T-helper 1 cell (primary cell): ENCODE data around the gene SORCS3.

Source experiments
- DNase-seq, 5 donors: peaks; one replicate each; pipeline ENCODE4 v3.0.0-alpha.2; 2012 to 2020

The SORCS3 gene

DNA sequence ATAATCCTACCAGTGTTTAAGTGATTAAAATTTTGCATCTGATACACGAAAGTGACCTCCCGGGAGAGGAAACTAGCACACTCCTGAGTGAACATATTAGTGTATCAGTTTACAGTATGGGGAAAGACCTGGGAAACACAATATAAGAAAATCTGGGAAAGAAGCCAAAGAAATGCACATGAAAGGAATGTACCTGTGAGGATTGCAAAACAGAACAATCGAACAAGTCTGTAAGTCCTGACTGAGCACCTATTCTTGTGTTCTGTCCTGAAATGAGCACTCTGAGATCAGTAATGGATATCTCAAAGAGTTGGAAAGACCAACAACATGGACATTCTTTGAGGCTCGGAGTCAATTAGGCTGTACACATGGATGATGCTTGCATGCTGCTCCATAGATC, 554.7 kb downstream of the SORCS3 start:
- DNase-seq: no peak

DNA sequence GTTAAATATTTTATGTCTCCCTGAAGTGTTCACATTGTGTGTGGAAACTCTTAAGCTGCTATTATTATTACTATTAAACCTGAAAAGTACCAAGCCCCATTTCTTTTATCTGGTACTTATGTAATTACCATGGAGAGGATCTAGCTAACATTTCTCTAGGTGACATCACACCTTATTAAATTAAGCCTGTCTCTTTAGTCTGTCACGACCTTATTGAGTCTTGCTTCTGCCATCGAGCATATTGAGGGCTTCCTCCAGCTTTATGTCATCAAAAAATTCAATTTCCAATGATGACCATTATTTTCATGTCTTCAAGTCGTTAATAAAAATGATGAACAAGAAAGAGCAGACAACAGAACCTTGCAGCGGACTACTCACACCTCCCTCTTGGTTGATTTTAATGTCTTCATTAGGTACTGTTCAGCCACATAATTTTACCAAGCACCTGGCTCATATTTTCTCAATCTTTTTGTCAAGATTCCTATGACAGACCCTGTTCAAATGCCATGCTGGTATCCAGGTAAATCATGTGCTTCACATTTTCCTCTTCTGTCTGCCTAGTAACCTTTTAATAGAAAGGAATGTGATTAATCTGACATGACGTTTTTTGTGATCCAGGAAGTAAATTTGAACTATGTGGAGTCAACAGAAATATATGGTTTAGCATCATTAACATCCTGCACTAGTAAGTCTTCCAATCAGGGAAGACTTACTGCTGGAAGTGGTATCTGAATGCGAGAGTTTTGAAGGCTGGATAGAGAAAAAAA, 556.7 kb downstream of the SORCS3 start:
- DNase-seq: no peak

DNA sequence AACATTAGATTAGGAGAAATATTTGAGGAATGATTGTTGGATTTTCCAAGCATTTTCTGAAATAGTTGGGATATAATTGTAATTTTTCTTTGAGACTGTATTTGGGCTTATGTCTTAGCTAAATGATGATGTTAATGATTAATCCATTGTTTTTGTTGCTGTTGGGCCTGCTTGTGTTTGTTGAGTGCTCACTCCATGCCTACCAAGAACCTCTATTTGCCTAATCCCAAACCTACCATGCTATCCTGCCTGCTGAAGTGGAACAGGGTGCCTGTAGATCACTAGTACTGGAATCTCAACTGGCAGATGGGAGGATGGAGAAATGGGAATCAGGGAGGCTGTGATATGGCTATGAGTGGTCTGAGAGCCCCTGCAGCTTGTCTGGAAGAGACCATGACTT, 565.5 kb downstream of the SORCS3 start:
- no peak for DNase-seq

DNA sequence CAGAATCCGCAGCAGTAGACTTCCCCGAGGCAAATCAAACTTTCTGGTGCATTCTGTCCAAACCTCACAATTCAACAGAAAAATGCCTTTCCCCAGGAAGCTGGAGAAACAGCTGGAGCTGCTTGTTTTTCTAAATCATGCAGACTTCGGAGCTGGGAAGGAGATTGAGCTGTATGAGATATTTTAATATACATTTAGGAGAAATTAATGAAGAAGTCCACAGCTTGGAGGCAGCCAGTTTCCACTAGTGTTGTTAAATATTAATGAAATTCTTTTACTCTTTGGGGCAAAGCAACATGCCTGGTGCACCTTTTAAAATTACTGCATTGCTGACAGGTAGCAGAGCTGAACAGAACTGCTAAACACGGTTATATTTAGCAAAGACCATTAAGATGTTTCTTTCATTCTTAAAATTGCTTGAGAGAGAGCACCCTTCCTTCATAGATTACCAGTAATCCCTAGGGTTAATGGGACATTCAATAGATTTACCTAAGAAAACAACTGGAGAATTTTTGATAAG, 566.4 kb downstream of the SORCS3 start:
- no peak for DNase-seq

DNA sequence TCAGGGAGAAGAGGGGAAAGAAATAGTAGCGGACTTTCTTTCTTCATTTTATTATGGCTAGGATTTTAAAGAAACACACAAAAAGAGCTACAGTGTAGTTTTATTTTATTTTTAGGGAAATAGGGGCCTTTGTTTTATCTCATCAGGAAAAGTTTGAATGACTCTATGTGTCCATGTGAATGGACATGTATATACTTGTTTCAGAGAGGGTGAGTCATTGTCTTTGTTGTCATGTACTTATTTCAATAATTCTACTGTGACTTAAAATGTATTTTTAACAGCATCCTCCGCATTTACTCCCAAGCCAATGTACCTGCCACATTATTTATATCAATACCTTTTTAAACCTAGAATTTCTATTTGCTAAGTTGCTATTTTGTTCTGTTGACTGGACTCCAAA, 569.5 kb downstream of the SORCS3 start:
- DNase-seq: no peak

DNA sequence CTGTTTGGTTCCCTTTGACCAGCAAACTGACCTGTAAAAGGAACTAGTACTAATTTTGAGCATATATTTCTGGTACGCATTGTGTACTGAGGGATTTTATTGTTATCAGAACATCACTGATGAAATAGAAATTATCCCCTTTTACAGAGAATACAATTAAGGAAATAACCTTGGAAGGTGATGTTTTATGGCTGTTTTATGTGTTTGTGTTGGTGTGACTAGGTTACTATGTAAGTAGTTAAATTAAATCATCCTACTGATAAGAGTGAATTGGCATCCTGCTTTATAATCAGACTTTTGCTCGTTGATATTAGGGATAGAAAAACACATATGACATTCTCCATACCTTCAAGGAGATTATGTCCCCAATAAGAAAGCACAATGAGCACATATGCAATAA, 596.6 kb downstream of the SORCS3 start:
- DNase-seq: no peak

DNA sequence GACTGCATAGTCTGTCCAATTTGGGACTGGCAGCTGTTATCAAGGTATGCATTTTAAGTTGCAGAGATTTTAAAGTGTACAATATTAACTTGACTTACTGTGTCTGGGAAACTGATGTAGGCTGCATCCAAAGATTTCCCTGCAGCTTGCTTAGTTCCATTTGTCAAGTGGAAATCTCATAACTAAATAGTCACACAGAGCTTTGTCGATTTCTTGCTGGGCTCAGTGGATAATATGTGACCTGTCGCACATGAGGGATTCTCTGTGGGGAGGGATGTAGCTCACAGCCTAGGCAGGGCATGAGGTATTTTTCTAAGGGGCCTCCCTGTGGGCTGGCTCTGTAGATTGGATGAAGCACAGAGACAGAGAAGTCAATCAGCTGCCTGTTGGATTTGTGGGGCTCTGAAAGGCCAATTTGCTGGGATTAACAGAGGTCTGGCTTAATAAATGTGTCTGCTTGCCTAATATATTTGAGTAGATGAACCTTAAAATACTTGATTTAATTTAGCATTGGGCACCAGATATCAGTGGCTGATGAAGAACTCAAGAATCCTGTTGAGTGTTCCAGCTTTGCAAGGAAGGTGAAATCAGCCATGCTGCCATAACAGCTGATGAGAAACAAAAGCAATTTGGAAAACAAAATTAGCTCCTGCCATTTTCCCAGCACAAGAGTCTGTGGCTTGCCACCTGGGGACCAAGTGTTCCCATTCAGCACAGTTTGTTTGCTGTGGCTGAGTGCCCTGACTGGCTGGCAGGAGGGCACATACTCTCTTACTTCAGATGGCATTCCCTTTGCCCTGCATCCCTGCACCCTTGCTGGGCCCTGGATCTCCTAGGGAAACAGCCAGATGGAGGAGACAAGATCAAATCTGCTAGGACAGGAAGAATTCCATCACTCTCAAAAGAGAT, 598.5 kb downstream of the SORCS3 start:
- DNase-seq: no peak

DNA sequence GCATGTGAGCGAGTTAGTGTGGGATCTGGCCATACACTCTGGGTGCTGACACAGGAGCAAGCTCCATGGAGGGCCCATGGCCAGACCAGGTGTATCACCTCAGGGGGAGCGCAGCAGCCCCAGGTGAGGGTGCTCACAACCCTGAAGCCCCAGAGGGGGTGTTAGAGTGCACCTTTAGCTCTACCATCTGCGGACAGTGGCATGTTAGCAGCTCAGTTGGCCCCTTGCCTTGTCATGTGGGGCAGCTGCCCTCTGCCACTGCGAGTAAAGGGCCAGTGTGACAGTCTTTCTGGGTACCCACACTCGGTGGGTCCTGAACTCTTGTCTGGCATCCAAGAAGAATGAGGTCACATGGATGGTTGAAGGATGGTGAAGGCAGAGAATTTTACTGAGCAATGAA, 600.2 kb downstream of the SORCS3 start:
- DNase-seq: no peak

DNA sequence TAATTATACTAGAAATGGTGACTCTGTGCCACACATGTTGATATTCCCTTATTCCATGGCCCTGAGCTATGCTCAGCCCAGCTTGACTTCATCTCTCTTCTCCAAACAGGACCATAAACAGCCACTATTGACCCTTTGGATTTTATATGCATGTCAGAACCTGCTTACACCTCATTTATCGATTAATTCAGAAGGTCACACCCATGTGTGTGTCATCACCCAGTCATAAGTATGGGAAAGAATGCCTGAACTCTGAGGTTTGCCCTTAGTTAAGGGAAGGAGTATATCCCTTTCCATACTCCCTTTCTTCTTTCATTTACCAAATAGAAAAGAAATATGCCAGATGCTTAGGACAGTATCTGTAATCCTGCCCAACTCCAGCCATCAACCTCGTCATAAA, 602.3 kb downstream of the SORCS3 start:
- DNase-seq: no peak

DNA sequence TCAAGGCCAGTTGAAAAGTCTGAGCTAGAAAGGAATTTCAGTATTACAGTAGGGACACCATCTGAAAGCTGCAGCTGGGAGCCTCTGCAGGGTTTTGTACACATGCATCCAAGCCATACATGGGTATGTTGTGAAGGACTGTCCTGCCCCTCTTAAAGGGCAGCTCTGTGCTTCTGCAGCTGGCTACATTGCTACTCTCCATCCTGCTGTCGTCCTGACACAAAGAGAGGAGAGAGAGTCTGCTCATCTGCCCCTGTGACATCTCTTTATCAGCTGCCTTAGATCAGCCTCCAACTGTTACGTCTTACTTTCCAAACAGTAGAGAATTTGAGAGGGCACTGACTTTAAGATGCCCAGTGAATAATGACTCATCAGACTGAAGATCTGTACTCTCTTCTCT, 602.7 kb downstream of the SORCS3 start:
- DNase-seq: no peak

DNA sequence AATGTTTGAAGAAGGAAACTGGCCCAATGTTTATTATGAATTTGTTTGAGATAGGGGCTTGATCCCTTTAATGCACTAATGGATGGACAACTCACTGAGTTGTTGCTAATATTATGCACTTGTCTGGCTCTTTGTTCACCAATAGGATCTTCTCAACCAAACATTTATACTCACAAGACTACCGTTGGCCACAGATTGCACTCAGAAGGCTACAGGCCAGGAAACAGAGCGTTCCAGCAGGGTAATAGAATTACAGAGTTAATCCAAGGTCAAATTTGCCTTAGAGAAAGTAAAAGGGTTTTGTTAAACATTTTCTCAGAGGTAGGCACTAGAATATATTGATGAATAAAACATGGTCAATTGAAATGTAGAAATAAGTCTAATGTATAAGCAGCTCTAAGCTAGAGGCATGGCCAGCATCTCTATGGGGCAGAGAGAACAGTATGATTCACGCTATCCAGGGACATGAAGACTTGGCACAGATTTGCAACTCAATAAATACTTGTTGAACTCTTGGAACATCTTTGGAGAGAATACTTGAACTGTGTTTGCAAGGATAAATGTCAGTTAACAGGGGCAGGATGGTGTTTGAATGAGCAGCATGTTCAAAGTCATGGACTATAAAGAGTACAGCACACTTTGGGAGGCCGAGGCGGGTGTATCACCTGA, 606.9 kb downstream of the SORCS3 start:
- no peak for DNase-seq

DNA sequence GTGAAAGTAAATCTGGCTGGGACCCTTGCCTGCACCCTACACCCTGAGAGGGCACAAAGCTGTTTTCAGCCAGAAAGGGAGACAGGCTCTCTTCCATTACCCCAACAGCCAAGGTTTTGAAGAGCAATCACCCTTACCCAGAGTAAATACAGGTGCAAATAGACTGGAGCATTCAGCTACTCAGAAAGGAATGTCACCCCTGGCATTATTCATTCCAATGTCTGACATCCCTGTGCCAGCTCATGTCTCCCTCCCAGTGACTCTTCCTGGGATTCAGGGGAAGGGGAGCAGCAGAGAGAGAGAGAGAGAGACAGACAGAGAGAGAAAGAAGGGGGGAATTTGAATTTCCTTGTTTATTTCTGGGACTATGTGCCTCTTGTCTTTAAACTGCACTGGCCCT, 611.8 kb downstream of the SORCS3 start:
- DNase-seq: no peak

DNA sequence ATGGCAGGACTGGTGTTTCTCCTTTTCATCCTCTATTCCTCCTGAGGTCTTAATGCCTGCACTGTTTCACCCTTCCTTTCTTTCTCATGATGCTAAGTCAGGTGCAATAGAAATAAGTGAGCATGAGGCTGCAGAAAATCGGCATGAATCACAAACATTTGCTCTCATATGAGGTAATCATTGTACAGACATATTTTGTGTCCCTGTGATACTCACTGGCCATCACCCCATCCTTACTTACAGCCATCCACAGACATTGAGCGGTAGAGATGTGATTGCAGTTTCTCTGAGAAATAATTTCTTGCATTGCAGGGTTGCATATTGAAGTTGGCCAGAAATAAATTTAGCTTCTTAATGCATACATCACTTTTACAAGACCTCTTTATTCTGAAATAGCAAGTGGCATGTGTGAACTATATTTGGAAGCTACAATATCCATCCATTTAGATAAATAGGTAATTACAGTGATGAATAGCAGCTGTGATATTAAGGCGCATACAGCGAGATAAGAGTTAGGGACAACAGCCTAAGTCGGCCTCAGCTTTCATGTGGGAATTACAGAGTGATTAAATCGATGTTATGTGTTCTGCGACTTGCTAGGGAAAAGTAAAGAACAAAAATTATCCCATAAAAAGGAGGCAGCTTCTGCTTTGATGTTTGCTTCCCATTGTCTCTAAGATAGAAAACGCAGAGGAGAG, 612.6 kb downstream of the SORCS3 start:
- DNase-seq: no peak

DNA sequence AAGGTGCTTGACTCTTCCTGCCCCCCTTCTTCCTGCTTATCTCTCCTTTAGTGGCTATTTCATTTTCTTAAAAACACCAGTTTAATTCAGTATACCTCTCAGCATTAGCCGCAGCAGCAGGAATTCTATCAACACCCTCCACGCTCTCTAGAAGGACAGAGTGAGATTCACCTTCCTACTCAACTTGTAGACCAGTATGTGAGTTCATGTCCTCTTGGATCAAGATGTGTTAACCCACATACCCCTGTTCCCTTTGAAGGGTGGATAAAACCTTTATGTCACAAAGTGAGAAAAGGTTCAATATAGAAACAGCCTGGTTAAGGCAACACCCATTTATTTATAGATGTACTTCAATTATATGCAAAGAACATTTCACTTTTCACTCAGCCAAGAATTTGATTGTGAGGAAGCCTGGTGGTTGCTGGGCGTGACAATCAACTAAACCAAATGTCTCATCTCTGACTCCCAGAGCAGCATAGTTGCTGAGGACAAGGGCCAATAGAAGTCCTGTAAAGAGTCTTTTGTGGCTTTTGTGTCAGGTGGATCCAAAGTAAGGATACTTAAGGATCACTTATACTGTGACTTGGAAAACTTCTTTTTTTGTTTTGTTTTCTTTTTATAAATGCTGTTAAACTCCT, 617.1 kb downstream of the SORCS3 start:
- no peak for DNase-seq

DNA sequence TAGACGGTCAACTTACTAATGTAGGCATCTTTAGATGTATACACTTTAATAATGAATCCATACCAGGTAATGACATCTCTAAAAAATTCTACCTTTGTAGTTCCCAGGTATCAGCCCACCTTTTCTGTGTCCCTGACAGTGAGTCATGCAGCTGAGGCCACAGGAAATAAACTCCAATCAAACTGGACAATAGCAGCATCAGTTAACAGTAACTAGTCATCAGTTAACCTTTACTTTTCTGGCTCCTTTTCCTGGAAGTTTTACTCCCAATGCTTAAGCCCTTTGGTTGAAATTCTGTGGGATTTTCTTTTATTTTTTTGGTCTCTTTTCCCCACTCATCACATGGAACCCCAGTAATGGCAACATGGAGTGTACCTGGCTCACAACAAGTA, 617.6 kb downstream of the SORCS3 start:
- DNase-seq: no peak

DNA sequence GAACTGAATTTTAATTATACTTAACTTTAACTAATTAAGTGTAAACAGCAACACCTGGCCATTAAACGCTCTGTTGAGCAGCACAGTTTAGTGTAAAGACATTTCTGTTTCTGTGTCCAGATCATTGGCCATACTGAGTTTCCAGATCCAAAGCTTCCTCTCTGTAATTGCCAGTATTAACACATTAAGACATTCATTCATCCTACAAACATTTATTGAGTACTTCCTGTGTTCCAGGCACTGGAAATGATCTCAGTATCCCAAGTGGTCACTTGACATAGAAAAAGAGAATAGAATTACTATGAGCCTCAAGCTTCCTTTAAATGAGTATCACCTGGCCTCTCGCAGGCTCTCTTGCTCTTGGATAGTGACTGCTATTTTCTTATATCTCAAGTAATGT, 618.1 kb downstream of the SORCS3 start:
- DNase-seq: no peak

DNA sequence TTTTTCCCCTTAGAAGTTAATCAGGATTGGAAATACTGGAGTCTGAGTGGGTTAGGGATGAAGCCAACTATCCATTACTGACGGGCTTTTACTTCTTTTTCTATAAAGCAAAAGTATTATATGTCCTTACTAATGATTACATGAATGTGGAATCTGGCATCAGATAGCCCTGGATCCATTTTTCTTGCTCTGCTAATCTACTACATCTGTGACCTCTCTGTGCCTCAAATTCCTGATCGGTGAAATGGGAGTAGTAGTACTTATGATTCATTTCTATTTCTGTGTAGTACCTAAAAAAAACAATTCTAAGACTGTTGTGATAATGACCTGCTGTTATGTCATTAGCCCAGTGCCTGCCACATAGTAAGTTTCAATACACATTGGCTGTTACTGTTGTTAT, 621.6 kb downstream of the SORCS3 start:
- DNase-seq: no peak

DNA sequence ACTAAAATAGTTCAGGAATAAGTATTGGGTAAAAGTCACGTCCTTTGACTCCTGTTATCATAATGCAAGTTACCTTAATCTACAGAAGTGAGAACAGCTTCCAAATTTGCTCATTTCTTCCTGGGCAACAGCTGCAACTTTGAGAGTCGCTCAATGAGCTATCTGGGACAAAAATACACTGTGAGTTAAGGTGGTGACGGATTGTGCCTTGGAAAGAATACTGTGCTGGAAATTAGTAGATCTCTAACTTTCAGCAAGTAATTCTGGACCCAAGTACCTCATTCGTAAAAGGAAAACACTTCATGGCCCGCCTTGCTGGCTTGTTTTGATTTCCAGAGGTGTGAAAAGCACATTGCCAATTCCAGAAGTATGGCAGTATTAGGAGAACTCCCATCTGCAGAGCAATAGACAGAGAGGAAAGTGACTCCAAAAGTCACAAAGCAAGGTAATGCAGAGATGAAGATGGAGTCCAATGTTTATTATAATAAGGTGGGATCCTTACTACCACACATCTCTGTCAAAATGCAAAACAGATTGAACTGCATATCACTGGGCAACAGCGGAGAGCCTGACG, 626.0 kb downstream of the SORCS3 start:
- no peak for DNase-seq

DNA sequence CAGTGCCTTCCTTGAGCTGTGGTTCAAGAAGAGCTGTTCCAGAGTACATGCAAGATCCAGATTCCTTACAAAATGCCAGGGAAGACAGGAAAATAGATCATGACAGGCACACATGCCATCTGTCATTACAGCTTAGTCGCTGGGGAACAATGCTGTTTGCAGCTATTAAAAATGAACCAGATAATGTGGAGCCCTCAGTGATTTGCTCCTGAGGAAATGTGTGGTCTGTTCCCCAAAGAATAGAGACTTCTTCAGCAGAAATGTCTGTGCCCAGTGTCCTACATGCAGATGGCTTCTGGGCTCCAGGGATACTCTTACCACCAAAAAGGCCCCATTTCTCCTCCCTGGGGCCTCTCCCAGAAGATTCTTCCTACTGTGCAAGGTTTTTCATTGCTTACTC, 627.9 kb downstream of the SORCS3 start:
- DNase-seq: no peak

DNA sequence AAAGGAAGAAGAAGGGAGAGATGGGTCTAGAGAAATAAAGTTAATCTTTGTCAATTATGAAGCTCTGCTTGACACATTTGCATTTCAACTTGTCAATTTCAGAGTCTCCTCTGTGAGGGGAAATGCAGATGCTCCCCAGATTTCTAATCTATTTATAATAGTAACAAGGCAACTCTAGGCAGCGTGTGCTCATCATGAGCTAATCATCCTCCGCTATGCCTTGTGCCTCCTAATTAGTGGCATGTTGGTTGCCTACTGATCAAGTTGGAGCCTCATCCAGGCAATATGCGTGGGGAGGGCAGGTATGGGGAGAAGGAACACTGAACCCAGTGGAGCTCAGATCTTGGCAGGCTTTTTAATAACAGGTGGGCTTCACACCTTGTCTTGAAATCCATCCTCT, 628.6 kb downstream of the SORCS3 start:
- no peak for DNase-seq

DNA sequence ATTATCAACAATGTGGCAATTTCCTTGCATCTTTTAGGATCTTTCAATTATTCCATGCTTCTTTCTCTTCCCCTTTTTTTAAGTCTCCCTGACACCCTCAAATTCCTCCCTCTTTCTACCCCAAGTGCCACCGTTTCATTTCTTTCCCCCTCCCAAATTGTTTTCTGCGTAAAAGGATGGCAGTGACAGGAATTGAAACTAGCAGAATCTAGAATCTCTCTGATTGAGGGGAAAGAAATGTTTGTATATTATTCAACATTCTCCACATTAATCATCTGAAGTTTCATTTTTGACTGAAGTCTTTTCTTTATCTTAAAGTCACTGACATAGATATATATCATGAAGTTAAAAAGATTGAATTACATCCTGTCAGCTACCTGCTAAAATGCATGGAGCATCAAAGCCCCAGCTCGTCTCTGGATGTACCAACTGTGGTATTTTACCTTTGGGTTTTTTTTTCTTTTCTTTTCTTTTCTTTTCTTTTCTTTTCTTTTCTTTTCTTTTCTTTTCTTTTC, 633.5 kb downstream of the SORCS3 start:
- DNase-seq: peak in 1 of 5 donors; percentile 21

DNA sequence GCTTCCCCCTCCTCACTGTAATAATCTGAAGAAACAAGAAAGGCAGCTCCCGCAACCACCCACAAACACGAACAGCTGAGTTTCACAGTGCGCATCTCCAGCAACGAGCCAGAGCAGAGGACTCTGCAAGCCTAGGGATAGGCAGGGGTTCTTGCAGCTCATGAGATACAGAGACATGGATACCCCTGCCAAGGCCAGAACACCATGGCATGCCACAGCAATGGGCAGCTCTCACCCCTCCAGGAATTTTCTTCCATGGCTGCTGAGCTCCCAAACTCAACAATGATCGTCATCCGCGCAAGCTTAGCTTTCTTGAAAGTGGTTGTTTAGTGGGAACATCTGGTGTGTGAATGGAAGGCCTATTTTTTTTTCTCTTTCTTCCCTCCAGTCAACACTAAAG, 637.3 kb downstream of the SORCS3 start:
- DNase-seq: no peak
